Left renal pelvis (tissue), 4 donors: Measurements from ENCODE around the gene EFNA3. TPM values are rescaled to one million over a fixed set of nuclear protein-coding genes. Genes with fewer than 3 reads are reported as not detected.
"Not testable (repeated sequence)": the region's sequence is repeated elsewhere in the genome, so short reads cannot be mapped to it uniquely, and the experiment has no call there.

ENCODE experiments used
- DNase-seq, 4 donors: peaks; one replicate each; pipeline ENCODE4 v3.0.0-alpha.2; 2013; ENCODE audit warnings: low read depth in 4 of 4, low spot score in 3 of 4
- polyA plus RNA-seq, 4 donors: library from polyadenylated mRNA; unstranded; fragments of 120-200 nt; gene quantifications; one replicate each; pipeline ENCODE4 v1.2.1, GENCODE V29; 2013; ENCODE audit not compliant: insufficient read length in 4 of 4

Gene EFNA3
- polyA plus RNA-seq, 4 donors, result 5.7 to 7.8 (median 6.3) TPM

DNA sequence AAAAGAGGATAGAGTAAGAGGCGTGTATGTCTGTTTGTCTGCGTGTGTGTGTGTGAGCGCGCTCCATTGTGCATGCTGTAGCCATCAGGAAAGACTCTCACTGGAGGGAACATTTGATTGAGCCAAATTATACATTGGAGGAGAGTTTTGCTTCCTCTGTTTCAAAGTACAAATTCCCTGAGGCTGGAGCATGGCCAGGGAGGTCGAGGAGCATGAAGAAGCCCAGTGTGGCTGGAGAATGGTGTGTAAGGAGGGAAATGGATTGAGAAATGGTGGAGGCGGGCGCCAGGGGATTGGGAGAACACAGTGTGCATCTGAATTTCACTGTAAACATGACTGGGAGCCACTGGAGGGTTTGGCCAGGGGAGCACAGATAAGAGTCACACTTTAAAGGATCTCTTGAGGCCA is 27.0 kb downstream of the EFNA3 start:
- no peak for DNase-seq

GRCh38 chr1:155106862-155107261 is 28.2 kb downstream of the EFNA3 start:
- DNase-seq, result no peak

- DNase-seq, result no peak
These were observed 28.9 kb downstream of the EFNA3 start for GRCh38 chr1:155107309-155108264.

GRCh38 chr1:155108296-155108695 is 29.7 kb downstream of the EFNA3 start:
- no peak for DNase-seq

DNA sequence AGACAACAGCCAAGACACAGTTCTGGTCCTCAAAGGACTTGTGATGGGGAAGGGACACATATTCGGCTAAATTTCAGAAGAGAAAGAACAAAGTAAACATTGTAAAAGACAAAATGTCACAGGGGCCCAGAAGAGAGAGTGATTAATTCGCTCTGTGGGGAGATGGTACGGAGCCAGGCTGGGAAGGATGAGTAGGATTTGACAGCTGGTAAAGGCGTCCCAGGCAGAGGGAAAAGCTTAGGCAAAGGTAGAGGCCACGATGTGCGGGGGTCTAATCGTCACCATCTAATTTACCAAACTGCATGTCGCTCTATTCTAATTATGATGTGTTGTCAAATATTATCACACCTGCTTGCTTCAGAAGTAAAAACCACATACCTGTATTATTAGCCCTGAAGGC is 31.7 kb downstream of the EFNA3 start:
- DNase-seq, result no peak

GRCh38 chr1:155110826-155111225 is 32.2 kb downstream of the EFNA3 start:
- DNase-seq, result no peak

DNA sequence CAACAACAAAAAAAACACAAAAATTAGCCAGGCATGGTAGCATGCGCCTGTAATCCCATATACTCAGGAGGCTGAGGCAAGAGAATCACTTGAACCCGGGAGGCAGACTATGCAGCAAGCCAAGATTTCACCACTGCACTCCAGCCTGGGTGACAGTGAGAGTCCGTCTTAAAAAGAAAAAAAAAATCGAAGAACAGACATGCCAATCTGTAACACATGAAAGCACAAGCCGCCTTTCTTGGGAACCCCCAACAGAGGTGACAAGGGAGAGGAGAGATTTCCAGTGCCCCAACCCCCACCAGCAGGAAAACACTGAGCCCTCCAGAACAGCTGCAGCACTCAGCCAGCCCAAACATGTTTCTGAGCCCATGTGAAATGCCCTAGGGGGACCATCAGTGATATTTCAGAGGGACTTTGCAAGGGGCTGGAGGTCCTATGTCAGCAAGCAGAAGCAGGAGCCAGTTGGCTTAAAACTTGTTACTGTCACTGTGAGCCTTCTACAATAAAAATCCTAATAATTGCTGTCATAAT is 34.9 kb downstream of the EFNA3 start:
- DNase-seq, result no peak

GRCh38 chr1:155116113-155116764 is 37.6 kb downstream of the EFNA3 start:
- DNase-seq, result no peak

DNA sequence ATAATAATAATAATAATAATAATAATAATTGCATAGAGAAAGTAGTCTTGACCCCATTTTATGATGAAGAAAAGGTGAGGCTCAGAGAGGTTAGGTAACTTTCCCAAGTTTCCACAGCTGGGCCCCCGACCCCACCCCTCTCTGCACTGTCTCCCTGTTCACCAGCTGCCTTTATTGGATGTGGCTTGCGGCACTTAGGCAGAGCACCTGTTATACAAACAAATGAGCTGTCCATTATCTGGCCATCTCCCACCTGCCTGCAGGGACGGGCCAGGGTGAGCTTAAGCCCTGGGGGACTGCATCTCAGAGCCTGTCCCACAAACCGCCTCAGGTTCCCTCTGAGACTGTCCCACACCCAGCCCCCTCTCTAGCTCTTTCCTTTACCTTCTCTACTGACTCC is 39.0 kb downstream of the EFNA3 start:
- no peak for DNase-seq

DNA sequence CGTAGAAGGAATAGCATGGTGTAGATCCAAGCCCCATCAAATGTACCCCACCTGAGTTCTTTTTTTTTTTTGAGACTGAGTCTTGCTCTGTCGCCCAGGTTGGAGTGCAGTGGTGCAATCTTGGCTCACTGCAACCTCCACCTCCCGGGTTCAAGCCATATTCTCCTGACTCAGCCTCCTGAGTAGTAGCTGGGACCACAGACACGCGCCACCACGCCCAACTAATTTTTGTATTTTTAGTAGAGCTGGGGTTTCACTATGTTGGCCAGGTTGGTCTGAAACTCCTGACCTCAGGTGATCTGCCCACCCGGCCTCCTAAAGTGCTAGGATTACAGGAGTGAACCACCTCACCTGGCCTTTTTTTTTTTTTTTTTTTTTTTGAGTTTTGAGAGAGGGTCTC is 39.5 kb downstream of the EFNA3 start:
- not testable (repeated sequence) for DNase-seq

GRCh38 chr1:155120253-155120652 is 41.6 kb downstream of the EFNA3 start:
- no peak for DNase-seq

GRCh38 chr1:155121249-155121648 is 42.6 kb downstream of the EFNA3 start:
- no peak for DNase-seq

DNA sequence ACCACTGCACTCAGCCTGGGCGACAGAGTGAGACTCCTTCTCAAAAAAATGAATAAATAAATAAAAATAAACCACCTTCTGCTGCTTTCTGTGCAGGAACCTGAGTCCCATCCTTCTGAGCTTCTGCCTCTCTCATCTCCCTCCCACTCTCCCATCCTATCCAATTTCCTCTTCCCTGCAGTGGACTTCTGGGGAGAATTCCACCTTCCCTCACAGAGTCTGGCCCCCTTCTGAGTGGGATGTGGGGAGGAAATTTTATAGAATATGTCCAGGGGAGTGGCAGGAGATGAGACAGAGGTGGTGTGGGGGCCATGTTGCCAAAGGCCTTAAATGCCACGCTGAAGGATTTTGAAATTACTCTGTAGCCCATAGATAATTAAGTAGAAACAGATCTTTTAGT is 43.7 kb downstream of the EFNA3 start:
- no peak for DNase-seq

GRCh38 chr1:155123801-155124200 is 45.2 kb downstream of the EFNA3 start:
- DNase-seq, result no peak

DNA sequence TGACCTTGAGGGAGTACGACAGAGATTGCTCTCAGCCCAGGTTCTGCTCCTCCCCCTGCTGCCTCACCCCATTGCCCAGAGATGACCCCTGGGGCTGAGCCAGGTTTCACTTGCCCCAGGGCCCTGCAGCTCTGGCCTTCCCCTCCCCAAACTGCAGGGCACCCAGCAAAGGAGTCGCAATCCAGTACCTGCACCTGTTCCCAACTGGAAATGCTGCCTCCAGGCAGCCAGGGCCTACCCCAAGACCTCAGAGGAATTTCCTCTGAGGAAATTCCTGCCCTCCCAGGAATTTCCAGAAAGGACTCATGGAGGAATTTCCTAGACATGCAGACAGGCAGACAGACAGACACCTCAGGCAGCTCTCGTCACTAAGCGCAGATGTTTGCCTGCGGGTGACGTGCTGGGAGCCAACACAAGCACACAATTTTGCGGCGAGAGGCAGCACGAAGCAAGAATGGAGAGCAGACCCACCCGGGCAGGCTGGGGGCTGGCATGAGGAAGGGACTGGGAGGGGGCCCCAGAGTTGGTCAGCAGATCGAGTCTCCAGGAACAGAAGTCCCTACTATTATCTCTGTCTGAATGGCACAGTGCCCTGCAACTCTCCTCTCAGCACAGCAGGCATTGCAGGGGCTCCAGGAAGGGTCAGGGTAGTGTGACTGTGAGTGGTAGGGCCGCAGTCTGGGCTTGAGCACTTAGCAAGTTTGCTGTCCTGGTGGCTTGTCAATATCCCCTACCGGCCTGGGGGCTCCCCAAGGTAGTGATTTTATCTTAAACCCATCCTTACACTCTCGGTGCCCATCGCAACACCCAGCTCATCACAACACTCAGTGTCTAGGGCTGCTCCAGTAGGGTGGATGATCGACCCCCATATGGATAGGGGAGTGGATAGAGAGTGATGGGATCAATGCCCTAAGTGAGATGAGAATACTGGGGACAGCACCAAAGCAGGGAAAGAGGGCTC is 46.1 kb downstream of the EFNA3 start:
- DNase-seq, result no peak

GRCh38 chr1:155125511-155125945 is 46.9 kb downstream of the EFNA3 start:
- no peak for DNase-seq

GRCh38 chr1:155125946-155126555 is 47.4 kb downstream of the EFNA3 start:
- DNase-seq, result no peak

- DNase-seq, result no peak
These were observed 48.0 kb downstream of the EFNA3 start for GRCh38 chr1:155126556-155127104.

GRCh38 chr1:155127105-155127966 is 48.7 kb downstream of the EFNA3 start, which contains the start of gene EFNA1:
TSS of gene EFNA1 (plus strand) at chr1:155127876. CDS start at chr1:155127978, 102 bp downstream.
- no peak for DNase-seq
